IPS DF 4.7 (cell line): ENCODE data around the gene OR11H1.
"Not testable (repeated sequence)": the region's sequence is repeated elsewhere in the genome, so short reads cannot be mapped to it uniquely, and the experiment has no call there.

Source experiments
- DNase-seq: peaks from one replicate; pipeline ENCODE4 v3.0.0-alpha.2; 2013; ENCODE audit warnings: low spot score; ENCODE audit errors: extremely low read depth

The OR11H1 gene, protein sequence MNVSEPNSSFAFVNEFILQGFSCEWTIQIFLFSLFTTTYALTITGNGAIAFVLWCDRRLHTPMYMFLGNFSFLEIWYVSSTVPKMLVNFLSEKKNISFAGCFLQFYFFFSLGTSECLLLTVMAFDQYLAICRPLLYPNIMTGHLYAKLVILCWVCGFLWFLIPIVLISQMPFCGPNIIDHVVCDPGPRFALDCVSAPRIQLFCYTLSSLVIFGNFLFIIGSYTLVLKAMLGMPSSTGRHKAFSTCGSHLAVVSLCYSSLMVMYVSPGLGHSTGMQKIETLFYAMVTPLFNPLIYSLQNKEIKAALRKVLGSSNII

DNA sequence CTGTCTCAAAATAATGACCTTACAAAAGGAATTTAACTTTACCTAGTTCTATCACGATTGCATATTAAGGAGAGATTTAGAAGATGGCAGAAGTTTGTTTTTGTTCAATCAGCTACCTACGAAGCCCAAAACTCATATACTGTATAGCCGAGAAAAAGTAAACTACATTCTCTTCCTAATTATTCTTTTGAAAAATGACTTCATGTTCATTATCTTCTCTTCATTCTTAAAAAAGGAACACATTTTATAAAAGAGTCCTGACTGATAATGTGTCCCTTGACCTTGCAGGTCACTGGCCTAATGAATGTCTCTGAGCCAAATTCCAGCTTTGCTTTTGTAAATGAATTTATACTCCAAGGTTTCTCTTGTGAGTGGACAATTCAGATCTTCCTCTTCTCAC lies at the start of gene OR11H1:
OR11H1 (plus strand) TSS at position 301 of the 400 bp plus-strand sequence; CDS start at position 301, 0 bp downstream.
- DNase-seq: not testable (repeated sequence)

DNA sequence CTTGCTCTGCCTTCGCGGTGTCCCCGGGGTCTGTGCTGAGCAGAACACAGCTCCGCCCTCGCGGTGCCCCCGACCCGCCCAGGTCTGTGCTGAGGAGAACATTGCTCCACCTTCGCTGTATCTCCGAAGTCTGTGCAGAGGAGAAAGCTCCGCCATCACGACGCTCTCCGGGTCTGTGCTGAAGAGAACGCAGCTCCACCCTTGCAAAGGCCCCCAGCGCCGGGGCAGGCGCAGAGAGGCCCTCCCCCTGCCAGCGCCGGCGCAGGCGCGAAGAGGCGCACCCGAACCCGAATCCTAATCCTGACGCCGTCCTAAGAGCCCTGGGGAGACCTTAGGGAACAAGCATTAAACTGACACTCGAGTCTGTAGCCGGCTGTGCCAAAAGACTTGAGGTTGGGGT lies 18.0 kb upstream of the OR11H1 start:
- DNase-seq: not testable (repeated sequence)

DNA sequence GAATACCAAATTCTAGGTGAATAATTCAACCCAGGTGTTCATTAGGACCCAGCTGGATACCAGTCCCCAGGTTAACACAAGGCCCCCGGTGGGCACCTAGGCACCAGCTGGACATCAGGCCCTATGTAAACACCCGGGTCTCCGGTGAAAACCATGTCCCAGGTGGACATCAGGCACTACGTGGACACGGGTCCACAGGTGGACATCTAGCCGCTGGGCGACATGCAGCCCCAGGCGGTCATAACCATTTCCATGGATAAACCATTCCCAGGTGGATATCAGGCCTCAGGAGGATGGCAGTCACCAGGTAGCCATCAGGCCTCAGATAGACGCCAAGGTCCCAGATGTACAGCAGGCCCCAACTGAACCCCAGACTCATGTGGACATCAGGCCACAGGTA lies 12.1 kb upstream of the OR11H1 start:
- not testable (repeated sequence) for DNase-seq

DNA sequence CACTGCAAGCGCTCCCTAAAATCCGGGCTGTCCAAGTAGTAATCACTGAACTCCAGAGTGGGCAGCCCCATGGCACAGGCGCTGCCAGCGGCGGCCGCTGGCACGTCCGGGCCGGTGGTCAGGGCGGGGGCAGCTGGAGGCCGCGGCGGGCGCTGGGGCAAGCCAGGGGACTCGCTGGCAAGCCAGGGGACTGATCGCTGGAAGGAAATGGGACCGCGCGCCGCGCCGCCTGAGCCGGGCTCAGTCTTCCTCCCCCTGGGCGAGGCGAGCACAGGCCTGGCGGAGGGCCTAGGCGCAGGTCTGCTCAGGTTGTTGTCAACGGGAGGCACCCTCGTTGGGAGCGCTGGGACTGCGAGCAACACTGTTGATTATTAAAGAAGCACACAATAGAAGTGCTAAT lies 25.8 kb downstream of the OR11H1 start:
- not testable (repeated sequence) for DNase-seq

DNA sequence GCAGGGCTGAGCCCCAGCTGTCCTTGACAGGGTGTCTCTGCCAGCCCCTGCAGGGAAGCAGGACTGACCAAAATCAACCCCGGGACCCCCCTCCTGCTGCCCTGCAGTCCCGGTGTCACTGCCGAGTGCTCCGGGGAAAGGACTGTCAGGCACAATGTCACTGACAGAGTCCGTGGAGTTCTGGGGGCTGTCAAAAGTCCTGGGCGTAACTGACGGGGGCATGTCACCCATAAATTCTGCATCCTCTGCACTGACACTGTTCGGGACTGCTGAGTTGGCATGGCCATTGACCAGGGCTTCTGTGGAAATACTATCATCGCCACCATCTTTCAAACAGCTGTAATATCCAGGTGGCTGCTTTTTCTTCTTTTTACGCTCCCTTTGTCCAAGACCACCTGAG lies 35.5 kb downstream of the OR11H1 start:
- DNase-seq: not testable (repeated sequence)

DNA sequence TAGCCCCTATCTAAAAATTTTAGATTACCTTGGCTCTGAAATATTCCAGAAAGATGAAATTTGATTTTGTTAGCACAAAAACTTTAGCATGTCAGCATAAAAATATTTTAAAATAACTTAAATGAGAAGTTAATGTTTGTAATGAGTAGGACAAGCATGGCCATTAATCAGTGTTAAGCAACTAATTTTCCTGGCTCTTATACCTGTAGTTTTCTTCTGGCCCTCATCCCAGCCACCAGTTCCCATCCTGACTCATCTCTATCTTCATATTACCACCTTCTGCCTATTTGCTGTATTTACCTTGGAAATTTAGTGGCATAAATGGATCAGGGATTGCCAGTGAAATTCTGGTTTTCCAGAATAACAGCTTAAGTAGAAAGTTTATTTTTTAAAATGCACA lies 37.1 kb downstream of the OR11H1 start:
- not testable (repeated sequence) for DNase-seq
